Activated CD4-positive, alpha-beta T cell treated with anti-CD3 and anti-CD28 coated beads, Interleukin-2, Interleukin-4, amounts not matched to agents 100 ng/mL and 50 ng/mL, durations not matched to agents 16 hours and 8 hours (primary cell): ENCODE measurements around the gene MTF1.

Experiments
- DNase-seq: peaks from one replicate; pipeline ENCODE4 v3.0.0-alpha.2; 2020; ENCODE audit warnings: low spot score

MTF1 gene

GRCh38 chr1:37867784-37868183 lies 8.4 kb upstream of the MTF1 start:
- DNase-seq: no peak

GRCh38 chr1:37866491-37866890 lies 7.1 kb upstream of the MTF1 start:
- no peak for DNase-seq

GRCh38 chr1:37865348-37866120 lies 6.1 kb upstream of the MTF1 start:
- DNase-seq: peak; percentile 57

GRCh38 chr1:37862330-37862729 lies 2.9 kb upstream of the MTF1 start:
- peak; percentile 67 for DNase-seq

GRCh38 chr1:37861151-37861550 lies 1.8 kb upstream of the MTF1 start:
- no peak for DNase-seq

- DNase-seq: no peak
Measured at GRCh38 chr1:37860346-37860666, 914 bp upstream of the MTF1 start.

GRCh38 chr1:37858931-37859506 lies 373 bp downstream of the MTF1 start:
- no peak for DNase-seq

GRCh38 chr1:37854406-37854805 lies 5.0 kb downstream of the MTF1 start:
- no peak for DNase-seq

GRCh38 chr1:37853157-37853556 lies 6.2 kb downstream of the MTF1 start:
- no peak for DNase-seq

GRCh38 chr1:37851782-37852210 lies 7.6 kb downstream of the MTF1 start:
- DNase-seq: no peak

GRCh38 chr1:37851262-37851661 lies 8.1 kb downstream of the MTF1 start:
- DNase-seq: no peak

- no peak for DNase-seq
Measured at GRCh38 chr1:37850352-37850955, 8.9 kb downstream of the MTF1 start.

- no peak for DNase-seq
Measured at GRCh38 chr1:37849480-37849879, 9.9 kb downstream of the MTF1 start.

- no peak for DNase-seq
Measured at GRCh38 chr1:37846647-37847339, 12.6 kb downstream of the MTF1 start.

- DNase-seq: no peak
Measured at GRCh38 chr1:37845786-37846185, 13.6 kb downstream of the MTF1 start.

- DNase-seq: no peak
Measured at GRCh38 chr1:37845049-37845646, 14.2 kb downstream of the MTF1 start.

- DNase-seq: no peak
Measured at GRCh38 chr1:37844536-37844935, 14.9 kb downstream of the MTF1 start.

GRCh38 chr1:37841652-37842051 lies 17.7 kb downstream of the MTF1 start:
- DNase-seq: no peak

- no peak for DNase-seq
Measured at GRCh38 chr1:37840711-37841110, 18.7 kb downstream of the MTF1 start.

- DNase-seq: no peak
Measured at GRCh38 chr1:37839676-37840075, 19.7 kb downstream of the MTF1 start.

GRCh38 chr1:37836788-37837187 lies 22.6 kb downstream of the MTF1 start:
- no peak for DNase-seq

GRCh38 chr1:37831809-37832208 lies 27.6 kb downstream of the MTF1 start:
- no peak for DNase-seq

GRCh38 chr1:37831109-37831508 lies 28.3 kb downstream of the MTF1 start:
- no peak for DNase-seq
